HuH-7.5 (cell line): Measurements from ENCODE around the gene SNRPA1.

Source experiments
- DNase-seq: peaks from one replicate; pipeline ENCODE4 v3.0.0; 2011; ENCODE audit warnings: low spot score

The SNRPA1 gene

GRCh38 chr15:101242160-101242998 is 52.7 kb downstream of the SNRPA1 start:
- no peak for DNase-seq

GRCh38 chr15:101240358-101240757 is 54.7 kb downstream of the SNRPA1 start:
- no peak for DNase-seq

GRCh38 chr15:101239724-101240136 is 55.3 kb downstream of the SNRPA1 start:
- DNase-seq, result no peak

GRCh38 chr15:101237251-101237650 is 57.8 kb downstream of the SNRPA1 start:
- no peak for DNase-seq

- no peak for DNase-seq
These were observed 61.3 kb downstream of the SNRPA1 start for GRCh38 chr15:101233651-101234280.

GRCh38 chr15:101232677-101233076 is 62.4 kb downstream of the SNRPA1 start:
- no peak for DNase-seq
